ENCODE data around the gene ZNF436. TPM values are rescaled to one million over a fixed set of nuclear protein-coding genes. Genes with fewer than 3 reads are reported as not detected.
A peak's percentile ranks its signal among the peaks of the same experiment; 100 is the strongest.

ZNF436 gene
- total and polyA plus RNA-seq, 2 of the 13 experiments (the other 11 are each of a cell fraction or from before 2014, with no cell fraction given) = 4.3 to 9.9 TPM

GRCh38 chr1:23367791-23368561 lies 1.7 kb downstream of the ZNF436 start (continued):
- TF ChIP-seq AHDC1 (CRISPR knock-in tag; IDR thresholded peaks at IDR 0.05; ENCODE audit: borderline replicate concordance) (no peak), ONECUT2 (CRISPR knock-in tag; IDR thresholded peaks at IDR 0.05) (no peak), ZFY (CRISPR knock-in tag; IDR thresholded peaks at IDR 0.05) (peak; percentile 49; the same call in 1 of the 2 replicates), TCF7L2 (IDR thresholded peaks at IDR 0.05; ENCODE audit: low read depth, low read length) (no peak), ZSCAN12 (CRISPR knock-in tag; IDR thresholded peaks at IDR 0.05) (no peak), ISL2 (CRISPR knock-in tag; IDR thresholded peaks at IDR 0.05) (peak; percentile 49; the same call in 1 of the 2 replicates), SP5 (CRISPR knock-in tag; IDR thresholded peaks at IDR 0.05; ENCODE audit: borderline replicate concordance, low read depth) (no peak; the same call in 1 of the 2 replicates), ZNF44 (CRISPR knock-in tag; IDR thresholded peaks at IDR 0.05) (0 out of 2 replicates have a peak, but pooled peaks have one; percentile 25), GTF3A (CRISPR knock-in tag; conservative IDR thresholded peaks at IDR 0.05) (0 out of 2 replicates have a peak, but pooled peaks have one; percentile 29), ZNF674 (CRISPR knock-in tag; IDR thresholded peaks at IDR 0.05; ENCODE audit: low read depth) (no peak), NFRKB (IDR thresholded peaks at IDR 0.05) (no peak), ZNF7 (CRISPR knock-in tag; IDR thresholded peaks at IDR 0.05) (no peak), ZNF407 (CRISPR knock-in tag; IDR thresholded peaks at IDR 0.05; ENCODE audit: not compliant biosample characterization) (no peak)
- TF ChIP-seq, protein P1, sequence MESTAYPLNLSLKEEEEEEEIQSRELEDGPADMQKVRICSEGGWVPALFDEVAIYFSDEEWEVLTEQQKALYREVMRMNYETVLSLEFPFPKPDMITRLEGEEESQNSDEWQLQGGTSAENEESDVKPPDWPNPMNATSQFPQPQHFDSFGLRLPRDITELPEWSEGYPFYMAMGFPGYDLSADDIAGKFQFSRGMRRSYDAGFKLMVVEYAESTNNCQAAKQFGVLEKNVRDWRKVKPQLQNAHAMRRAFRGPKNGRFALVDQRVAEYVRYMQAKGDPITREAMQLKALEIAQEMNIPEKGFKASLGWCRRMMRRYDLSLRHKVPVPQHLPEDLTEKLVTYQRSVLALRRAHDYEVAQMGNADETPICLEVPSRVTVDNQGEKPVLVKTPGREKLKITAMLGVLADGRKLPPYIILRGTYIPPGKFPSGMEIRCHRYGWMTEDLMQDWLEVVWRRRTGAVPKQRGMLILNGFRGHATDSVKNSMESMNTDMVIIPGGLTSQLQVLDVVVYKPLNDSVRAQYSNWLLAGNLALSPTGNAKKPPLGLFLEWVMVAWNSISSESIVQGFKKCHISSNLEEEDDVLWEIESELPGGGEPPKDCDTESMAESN (CRISPR knock-in tag; conservative IDR thresholded peaks at IDR 0.05) = no peak

All from HepG2 (cell line).